DND-41 (cell line): ENCODE measurements around the gene RHBDL2.

Experiments
- ATAC-seq: fragments of 200-7000 bp; cut with Tn5 transposase; 3 replicates; pipeline ENCODE4 v1.9.1; 2021; ENCODE audit warnings: low read depth; ENCODE audit not compliant: insufficient read depth
- DNase-seq: peaks from one replicate; pipeline ENCODE4 v3.0.0-alpha.2; 2020
- H2AFZ ChIP-seq: 2 replicates; pipeline ENCODE4 v1.6.0; 2012; ENCODE audit warnings: low read depth, low read length
- H3K27ac ChIP-seq: 2 replicates; pipeline ENCODE4 v1.5.1; 2012; ENCODE audit warnings: low read length, inconsistent platforms
- H3K27me3 ChIP-seq: fragments of 200-600 bp; sonication (generic); 2 replicates; pipeline ENCODE4 v1.6.0; 2012; ENCODE audit warnings: low read length, mild to moderate bottlenecking, inconsistent platforms; ENCODE audit not compliant: insufficient read depth, poor library complexity
- H3K36me3 ChIP-seq: 2 replicates; pipeline ENCODE4 v1.5.1; 2012; ENCODE audit warnings: low read length, inconsistent platforms; ENCODE audit not compliant: insufficient read depth
- H3K4me1 ChIP-seq: 2 replicates; pipeline ENCODE4 v1.5.1; 2012; ENCODE audit warnings: mild to moderate bottlenecking, low read length; ENCODE audit not compliant: insufficient read depth
- H3K4me2 ChIP-seq: 2 replicates; pipeline ENCODE4 v1.6.0; 2012; ENCODE audit warnings: mild to moderate bottlenecking, moderate library complexity, low read length, inconsistent platforms; ENCODE audit not compliant: insufficient read depth
- H3K4me3 ChIP-seq, 2 experiments: fragments of 200-600 bp in 1 of 2; shearing (Covaris generic) in 1 of 2; 2 replicates each; pipeline ENCODE4 v1.5.1; 2012 to 2016; ENCODE audit warnings: inconsistent platforms in 2 of 2, low read length in 2 of 2, mild to moderate bottlenecking in 2 of 2, low read depth in 1 of 2, moderate library complexity in 1 of 2
- H3K79me2 ChIP-seq: 2 replicates; pipeline ENCODE4 v1.6.0; 2012; ENCODE audit warnings: low read length, inconsistent platforms; ENCODE audit not compliant: insufficient read depth
- H3K9ac ChIP-seq: 2 replicates; pipeline ENCODE4 v1.6.0; 2012; ENCODE audit warnings: low read depth, mild to moderate bottlenecking, inconsistent platforms, low read length, moderate library complexity
- H3K9me3 ChIP-seq: 2 replicates; pipeline ENCODE4 v1.5.1; 2012; ENCODE audit warnings: low read length, moderate library complexity, mild to moderate bottlenecking, inconsistent platforms; ENCODE audit not compliant: insufficient read depth, severe bottlenecking
- H4K20me1 ChIP-seq: 2 replicates; pipeline ENCODE4 v1.6.0; 2012; ENCODE audit warnings: low read length; ENCODE audit not compliant: insufficient read depth
- CTCF ChIP-seq: IDR thresholded peaks from 2 replicates; pipeline ENCODE4 v1.5.1; 2012; ENCODE audit warnings: borderline replicate concordance, low read length, moderate library complexity, mild to moderate bottlenecking; ENCODE audit not compliant: poor library complexity, severe bottlenecking; ENCODE audit errors: extremely low read depth
- EZH2 ChIP-seq: IDR thresholded peaks from 3 replicates; pipeline ENCODE4 v1.6.1; 2012; ENCODE audit warnings: borderline replicate concordance, low read depth, mild to moderate bottlenecking, moderate library complexity, low read length, inconsistent platforms; ENCODE audit not compliant: severe bottlenecking

RHBDL2 gene

GRCh38 chr1:38941527-38942019 is at the start of gene RHBDL2:
TSS of gene RHBDL2 (minus strand) at chr1:38941830. CDS start at chr1:38919212, 22,618 bp downstream.
- Histone ChIP-seq H3K9me3 (no peaks in the 10 kb centered on the region), H3K4me3 (no peak within 1 kb of the TSS), H3K27ac (no peak within 1 kb of the TSS), H3K4me1 (no peaks in the 10 kb centered on the region), H3K9ac (no peak within 1 kb of the TSS), H3K27me3 (no peaks in the 10 kb centered on the region), H4K20me1 (no peaks in the 10 kb centered on the region), H3K4me2 (no peak within 1 kb of the TSS), H3K36me3 (no peaks in the 10 kb centered on the region), H3K79me2 (no peaks in the 10 kb centered on the region), H2AFZ (no peak within 1 kb of the TSS)
- no peak for ATAC-seq
- DNase-seq: no peak
- no peak for TF ChIP-seq CTCF
- no peak for TF ChIP-seq EZH2

GRCh38 chr1:38990738-38991637 is 49.4 kb upstream of the RHBDL2 start, which contains the start of gene AKIRIN1:
TSS of gene AKIRIN1 (plus strand) at chr1:38991276. CDS start at chr1:38991381, 105 bp downstream.
- Histone ChIP-seq H3K4me1 (peaks cover 27% of the 10 kb centered on the region), H4K20me1 (peaks cover 33% of the 10 kb centered on the region), H3K79me2 (peaks cover 50% of the 10 kb centered on the region), H3K9me3 (no peaks in the 10 kb centered on the region), H3K27ac (peak within 1 kb of the TSS; percentile 83), H3K36me3 (peaks cover 20% of the 10 kb centered on the region), H3K9ac (peak within 1 kb of the TSS; percentile 97), H3K27me3 (peaks cover 7% of the 10 kb centered on the region), H3K4me3 (peak within 1 kb of the TSS; percentile 91 to 96), H3K4me2 (peak within 1 kb of the TSS; percentile 83), H2AFZ (peak within 1 kb of the TSS; percentile 86)
- ATAC-seq (peak; percentile 92), DNase-seq (peak; percentile 95)
- no peak for TF ChIP-seq EZH2
- no peak for TF ChIP-seq CTCF

GRCh38 chr1:38990386-38990737 is 48.7 kb upstream of the RHBDL2 start:
- Histone ChIP-seq H3K9me3 (no peaks in the 10 kb centered on the region), H3K27ac (peak overlapping the region; percentile 68), H3K36me3 (peaks cover 14% of the 10 kb centered on the region), H3K9ac (peak overlapping the region; percentile 97), H3K4me1 (peaks cover 27% of the 10 kb centered on the region), H3K4me3 (peak overlapping the region; percentile 91 to 96; a peak in 2 of 4 replicates), H4K20me1 (peaks cover 30% of the 10 kb centered on the region), H2AFZ (peak overlapping the region; percentile 86), H3K27me3 (peaks cover 13% of the 10 kb centered on the region), H3K4me2 (peak overlapping the region; percentile 83), H3K79me2 (peaks cover 44% of the 10 kb centered on the region)
- no peak for ATAC-seq
- DNase-seq: no peak
- TF ChIP-seq EZH2 (no peak), CTCF (no peak)
